Central memory CD8-positive, alpha-beta T cell (primary cell): Measurements from ENCODE around the gene DNLZ.
A peak's percentile ranks its signal among the peaks of the same experiment; 100 is the strongest.

Source experiments
- ATAC-seq: fragments of 150-1000 bp; cut with Tn5 transposase; replicated peaks from 2 replicates; pipeline ENCODE4 v1.10.0; 2022; ENCODE audit warnings: mild to moderate bottlenecking, moderate FRiP score, moderate number of reproducible peaks; ENCODE audit not compliant: poor library complexity, severe bottlenecking; ENCODE audit errors: extremely low read depth
- DNase-seq, 2 donors: peaks; one replicate each; pipeline ENCODE4 v3.0.0; 2021; ENCODE audit warnings: low spot score in 2 of 2
- H3K27ac Mint-ChIP-seq: one replicate; pipeline ENCODE4 v1.8.0; 2022; ENCODE audit warnings: low read depth, mild to moderate bottlenecking, moderate library complexity, mixed read lengths
- H3K27me3 Mint-ChIP-seq: one replicate; pipeline ENCODE4 v1.8.0; 2022; ENCODE audit warnings: mixed read lengths
- H3K36me3 Mint-ChIP-seq: one replicate; pipeline ENCODE4 v1.8.0; 2022; ENCODE audit warnings: mild to moderate bottlenecking, moderate library complexity, mixed read lengths; ENCODE audit not compliant: insufficient read depth
- H3K4me1 Mint-ChIP-seq: one replicate; pipeline ENCODE4 v1.8.0; 2022; ENCODE audit warnings: mixed read lengths
- H3K4me3 Mint-ChIP-seq: one replicate; pipeline ENCODE4 v1.8.0; 2022; ENCODE audit warnings: mild to moderate bottlenecking, moderate library complexity, mixed read lengths
- H3K9me3 Mint-ChIP-seq: one replicate; pipeline ENCODE4 v1.8.0; 2022; ENCODE audit warnings: mixed read lengths

Gene DNLZ

GRCh38 chr9:136316271-136316751, 47.2 kb downstream of the DNLZ start:
- H3K27ac Mint-ChIP-seq, result peak overlapping the region; percentile 95
- H3K27me3 Mint-ChIP-seq, result no peaks in the 10 kb centered on the region
- H3K9me3 Mint-ChIP-seq, result peaks cover 17% of the 10 kb centered on the region
- peaks cover 23% of the 10 kb centered on the region for H3K4me1 Mint-ChIP-seq
- DNase-seq, result peak; percentile 46 to 82
- H3K4me3 Mint-ChIP-seq, result peak overlapping the region; percentile 74
- peak; percentile 81 for ATAC-seq
- H3K36me3 Mint-ChIP-seq, result peaks cover 21% of the 10 kb centered on the region

- Mint-ChIP-seq H3K9me3 (peaks cover 17% of the 10 kb centered on the region), H3K36me3 (peaks cover 21% of the 10 kb centered on the region), H3K27ac (peak overlapping the region; percentile 95), H3K4me3 (peak overlapping the region; percentile 74), H3K4me1 (peaks cover 23% of the 10 kb centered on the region), H3K27me3 (no peaks in the 10 kb centered on the region)
- DNase-seq, result no peak
- ATAC-seq, result no peak
Measured at GRCh38 chr9:136314944-136315343, 48.6 kb downstream of the DNLZ start.

GRCh38 chr9:136314056-136314416, 49.5 kb downstream of the DNLZ start:
- H3K9me3 Mint-ChIP-seq, result peaks cover 17% of the 10 kb centered on the region
- ATAC-seq (no peak), DNase-seq (no peak)
- no peak overlapping the region for H3K4me3 Mint-ChIP-seq
- H3K27me3 Mint-ChIP-seq, result no peaks in the 10 kb centered on the region
- peaks cover 21% of the 10 kb centered on the region for H3K36me3 Mint-ChIP-seq
- peaks cover 23% of the 10 kb centered on the region for H3K4me1 Mint-ChIP-seq
- no peak overlapping the region for H3K27ac Mint-ChIP-seq

- no peaks in the 10 kb centered on the region for H3K27me3 Mint-ChIP-seq
- ATAC-seq, result no peak
- DNase-seq, result no peak
- H3K36me3 Mint-ChIP-seq, result peaks cover 21% of the 10 kb centered on the region
- peaks cover 23% of the 10 kb centered on the region for H3K4me1 Mint-ChIP-seq
- peaks cover 17% of the 10 kb centered on the region for H3K9me3 Mint-ChIP-seq
- no peak overlapping the region for H3K27ac Mint-ChIP-seq
- H3K4me3 Mint-ChIP-seq, result no peak overlapping the region
Measured at GRCh38 chr9:136313111-136314055, 50.2 kb downstream of the DNLZ start.

GRCh38 chr9:136312436-136312835, 51.1 kb downstream of the DNLZ start:
- H3K4me3 Mint-ChIP-seq, result no peak overlapping the region
- H3K9me3 Mint-ChIP-seq, result peaks cover 17% of the 10 kb centered on the region
- no peak for ATAC-seq
- H3K27ac Mint-ChIP-seq, result no peak overlapping the region
- no peaks in the 10 kb centered on the region for H3K27me3 Mint-ChIP-seq
- peaks cover 19% of the 10 kb centered on the region for H3K36me3 Mint-ChIP-seq
- DNase-seq, result no peak
- peaks cover 23% of the 10 kb centered on the region for H3K4me1 Mint-ChIP-seq

GRCh38 chr9:136312009-136312375, 51.6 kb downstream of the DNLZ start:
- no peaks in the 10 kb centered on the region for H3K27me3 Mint-ChIP-seq
- no peak for ATAC-seq
- H3K4me1 Mint-ChIP-seq, result peaks cover 20% of the 10 kb centered on the region
- peaks cover 17% of the 10 kb centered on the region for H3K9me3 Mint-ChIP-seq
- no peak for DNase-seq
- H3K36me3 Mint-ChIP-seq, result peaks cover 19% of the 10 kb centered on the region
- no peak overlapping the region for H3K4me3 Mint-ChIP-seq
- no peak overlapping the region for H3K27ac Mint-ChIP-seq

- Mint-ChIP-seq H3K36me3 (peaks cover 14% of the 10 kb centered on the region), H3K4me3 (no peak overlapping the region), H3K4me1 (peaks cover 13% of the 10 kb centered on the region), H3K27ac (no peak overlapping the region), H3K9me3 (peaks cover 15% of the 10 kb centered on the region), H3K27me3 (no peaks in the 10 kb centered on the region)
- ATAC-seq (no peak), DNase-seq (no peak)
Measured at GRCh38 chr9:136311051-136312008, 52.2 kb downstream of the DNLZ start.

GRCh38 chr9:136310273-136311030, 53.1 kb downstream of the DNLZ start:
- DNase-seq (no peak), ATAC-seq (no peak)
- Mint-ChIP-seq H3K9me3 (peaks cover 8% of the 10 kb centered on the region), H3K27ac (no peak overlapping the region), H3K27me3 (no peaks in the 10 kb centered on the region), H3K4me3 (no peak overlapping the region), H3K36me3 (peaks cover 7% of the 10 kb centered on the region), H3K4me1 (peaks cover 5% of the 10 kb centered on the region)

GRCh38 chr9:136309806-136310220, 53.7 kb downstream of the DNLZ start:
- H3K4me1 Mint-ChIP-seq, result no peaks in the 10 kb centered on the region
- H3K4me3 Mint-ChIP-seq, result no peak overlapping the region
- ATAC-seq (no peak), DNase-seq (no peak)
- peaks cover 1% of the 10 kb centered on the region for H3K9me3 Mint-ChIP-seq
- no peaks in the 10 kb centered on the region for H3K27me3 Mint-ChIP-seq
- H3K36me3 Mint-ChIP-seq, result peaks cover 4% of the 10 kb centered on the region
- no peak overlapping the region for H3K27ac Mint-ChIP-seq
